T-cell (primary cell): ENCODE data around the gene RPS17. TPM values are rescaled to one million over a fixed set of nuclear protein-coding genes. Genes with fewer than 3 reads are reported as not detected.

Source experiments
- ATAC-seq, 4 experiments: fragments of 200-7000 bp in 3 of 4; fragments of 150-1000 bp in 1 of 4; cut with Tn5 transposase; replicated peaks in 1 of 4; 1 replicate in 3 of 4; 2 replicates in 1 of 4; pipeline ENCODE4 v1.10.0; 2021; ENCODE audit warnings: moderate library complexity in 3 of 4, mild to moderate bottlenecking in 2 of 4, moderate number of reproducible peaks in 1 of 4
- CTCF ChIA-PET, 2 donors: fragments of 300-600 bp; sonication (Branson Sonifier 250); formaldehyde crosslinking; loops; one replicate each; lab custom pipeline; 2022; ENCODE audit warnings: antibody characterized with exemption in 2 of 2; lab: Charles Lee
- POLR2A ChIA-PET, 2 donors: fragments of 300-600 bp; sonication (Branson Sonifier 250); formaldehyde crosslinking; loops; one replicate each; lab custom pipeline; 2022; ENCODE audit warnings: antibody characterized with exemption in 2 of 2; lab: Charles Lee
- DNase-seq, 35 experiments: peaks; one replicate each; pipeline versions ENCODE4 v3.0.0 to v3.0.0-alpha.2; 2013 to 2023
- H3K27ac ChIP-seq: one replicate; pipeline ENCODE4 v1.5.1; 2013; ENCODE audit warnings: low read length
- H3K27me3 ChIP-seq, 2 experiments: replicated peaks in 1 of 2; 1 replicate in 1 of 2; 2 replicates in 1 of 2; pipeline versions ENCODE4 v1.6.1 to v1.7.0; 2013; ENCODE audit warnings: low read length in 1 of 2, mixed read lengths in 1 of 2; ENCODE audit not compliant: control insufficient read depth in 2 of 2, insufficient read depth in 2 of 2; ENCODE audit errors: extremely low read depth in 1 of 2
- H3K36me3 ChIP-seq, 2 donors: 1 replicate in 1 of 2; 2 replicates in 1 of 2; pipeline versions ENCODE4 v1.6.1 to v1.7.0; 2013; ENCODE audit warnings: low read length in 1 of 2; ENCODE audit not compliant: control insufficient read depth in 2 of 2, insufficient read depth in 1 of 2; ENCODE audit errors: extremely low read depth in 1 of 2
- H3K4me1 ChIP-seq, 2 experiments: 1 replicate in 1 of 2; 2 replicates in 1 of 2; pipeline versions ENCODE4 v1.6.1 to v1.7.0; 2013; ENCODE audit warnings: low read length in 2 of 2, mixed read lengths in 1 of 2; ENCODE audit not compliant: insufficient read depth in 2 of 2, control insufficient read depth in 1 of 2; ENCODE audit errors: extremely low read depth in 1 of 2
- H3K4me3 ChIP-seq, 2 donors: 1 replicate in 1 of 2; 2 replicates in 1 of 2; pipeline versions ENCODE4 v1.5.1 to v1.7.0; 2013; ENCODE audit warnings: mild to moderate bottlenecking in 2 of 2, low read length in 1 of 2, moderate library complexity in 1 of 2; ENCODE audit not compliant: control insufficient read depth in 1 of 2; ENCODE audit errors: extremely low read depth in 1 of 2
- H3K9me3 ChIP-seq: 2 replicates; pipeline ENCODE4 v1.7.0; 2013
- H3K27ac Mint-ChIP-seq, 2 donors: one replicate each; pipeline ENCODE4 v1.8.0; 2020 to 2021; ENCODE audit warnings: mild to moderate bottlenecking in 2 of 2, mixed read lengths in 2 of 2
- H3K27me3 Mint-ChIP-seq, 2 donors: one replicate each; pipeline ENCODE4 v1.8.0; 2021 to 2022; ENCODE audit warnings: mixed read lengths in 2 of 2
- H3K36me3 Mint-ChIP-seq: one replicate; pipeline ENCODE4 v1.8.0; 2021; ENCODE audit warnings: mixed read lengths
- H3K4me1 Mint-ChIP-seq, 3 donors: one replicate each; pipeline ENCODE4 v1.8.0; 2020 to 2022; ENCODE audit warnings: mixed read lengths in 3 of 3, mild to moderate bottlenecking in 1 of 3
- H3K4me3 Mint-ChIP-seq, 3 donors: one replicate each; pipeline ENCODE4 v1.8.0; 2020 to 2022; ENCODE audit warnings: mild to moderate bottlenecking in 3 of 3, mixed read lengths in 3 of 3, moderate library complexity in 3 of 3
- H3K9me3 Mint-ChIP-seq, 3 donors: one replicate each; pipeline ENCODE4 v1.8.0; 2020 to 2022; ENCODE audit warnings: mixed read lengths in 3 of 3
- WGBS: methylation state at CpG from one replicate; pipeline ENCODE4 v1.1.5; 2013; ENCODE audit warnings: missing lambda C conversion rate; ENCODE audit not compliant: insufficient coverage; 5-methylcytosine and 5-hydroxymethylcytosine counted together
- total RNA-seq, 35 experiments: library from RNA in 6 of 35; stranded (reverse) in 6 of 35; fragments of 120-200 nt in 1 of 35; gene quantifications; one replicate each; pipeline versions ENCODE4 v1.2.1 to v1.2.4 and lab custom pipeline; 2013 to 2026

Gene RPS17
- total RNA-seq, 5 donors from 2014 or later (not counting 1 experiment from before 2014, with no cell fraction given) = 2,045 to 2,777 (median 2,292) TPM

DNA sequence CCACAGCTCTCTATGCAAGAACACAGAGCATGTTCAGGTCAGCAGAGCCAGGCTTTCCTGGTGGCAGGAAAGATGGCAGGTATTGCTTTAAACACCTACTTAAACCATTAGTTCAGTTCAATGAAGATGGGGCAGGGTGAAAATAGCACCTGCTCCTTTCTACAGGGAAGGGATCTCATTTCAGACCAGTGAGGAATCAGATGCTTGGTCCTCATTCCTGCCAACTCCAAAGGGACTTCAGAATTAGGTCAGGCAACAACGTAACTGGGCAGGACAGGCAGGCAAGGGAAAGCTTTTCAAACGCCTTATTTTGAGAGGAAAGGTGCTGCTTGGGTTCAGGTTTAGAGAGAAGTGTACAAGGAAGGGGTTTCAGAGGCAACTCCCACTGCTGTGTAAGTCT lies 12.6 kb upstream of the RPS17 start:
- Histone ChIP-seq H3K27me3 (peaks cover 4 to 21% of the 10 kb centered on the region in 2 experiments), H3K36me3 (no peaks in the 10 kb centered on the region), H3K9me3 (no peaks in the 10 kb centered on the region), H3K4me3 (no peak overlapping the region), H3K4me1 (no peaks in the 10 kb centered on the region), H3K27ac (no peak overlapping the region)
- Mint-ChIP-seq H3K9me3 (no peaks in the 10 kb centered on the region), H3K27me3 (peaks cover 0 to 2% of the 10 kb centered on the region in 2 donors), H3K4me3 (no peak overlapping the region), H3K27ac (no peak overlapping the region), H3K4me1 (no peaks in the 10 kb centered on the region), H3K36me3 (no peaks in the 10 kb centered on the region)
- POLR2A ChIA-PET = no interaction called here
- ATAC-seq = no peak
- DNase-seq = no peak
- 80% methylated on average over 2 of the region's 2 CpGs for WGBS
- CTCF ChIA-PET = no interaction called here

DNA sequence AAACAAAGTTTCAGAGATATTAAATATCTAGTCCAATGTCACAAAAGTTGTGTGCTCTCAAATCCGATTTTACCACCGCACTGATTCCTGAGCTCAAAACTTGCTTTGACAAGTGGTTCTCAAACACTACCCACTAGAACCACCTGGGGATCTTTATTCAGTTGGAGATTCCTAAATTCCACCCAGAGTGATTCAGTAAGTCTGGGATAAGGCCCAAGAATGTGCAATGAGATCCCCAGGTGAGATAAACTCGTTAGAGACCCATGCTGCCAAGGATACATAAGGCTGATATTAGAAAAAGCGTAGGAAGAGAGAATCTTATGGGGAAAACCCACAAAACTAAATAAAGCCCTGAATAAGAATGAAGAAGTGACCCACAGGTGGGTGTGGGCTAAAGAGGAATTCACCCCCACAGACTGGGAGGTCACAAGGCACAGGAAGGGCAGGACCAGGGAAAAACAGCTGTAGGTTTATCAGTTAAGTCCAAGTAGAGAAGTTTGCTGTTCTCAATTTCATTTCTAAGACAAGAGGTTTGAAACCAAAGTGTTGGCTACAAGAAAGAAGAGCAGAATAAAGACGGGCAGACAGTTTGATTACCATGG lies 11.5 kb upstream of the RPS17 start:
- Histone ChIP-seq H3K27me3 (peaks cover 9 to 21% of the 10 kb centered on the region in 2 experiments), H3K4me1 (no peaks in the 10 kb centered on the region), H3K36me3 (no peaks in the 10 kb centered on the region), H3K27ac (no peak overlapping the region), H3K9me3 (no peaks in the 10 kb centered on the region), H3K4me3 (no peak overlapping the region)
- POLR2A ChIA-PET = no interaction called here
- Mint-ChIP-seq H3K36me3 (no peaks in the 10 kb centered on the region), H3K4me1 (no peaks in the 10 kb centered on the region), H3K27me3 (peaks cover 0 to 2% of the 10 kb centered on the region in 2 donors), H3K4me3 (no peak overlapping the region), H3K27ac (no peak overlapping the region), H3K9me3 (no peaks in the 10 kb centered on the region)
- WGBS = 75% methylated on average over 1 of the region's 5 CpGs
- CTCF ChIA-PET = no interaction called here
- DNase-seq = no peak
- no peak for ATAC-seq

DNA sequence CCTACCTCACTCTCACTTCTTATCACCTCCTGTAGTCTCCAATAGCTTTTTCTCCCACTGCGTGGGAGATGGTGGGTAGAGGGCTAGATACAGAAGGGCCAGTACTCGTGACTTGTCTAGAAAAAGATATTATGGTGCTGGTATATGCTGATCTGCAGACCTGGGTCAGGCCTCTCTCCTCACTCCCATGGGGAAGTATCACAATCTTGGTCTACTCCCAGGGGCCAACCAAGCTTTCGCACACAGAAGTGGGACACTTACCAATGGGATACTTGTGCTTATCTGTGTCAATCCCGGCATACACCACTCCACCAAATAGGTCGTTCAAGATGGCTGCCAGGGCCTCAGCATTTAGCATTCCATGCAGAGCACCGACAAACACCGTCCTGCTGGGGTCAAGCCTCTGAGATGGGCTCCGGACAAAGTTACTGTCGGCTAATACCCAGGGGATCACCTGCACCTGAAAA lies 9.0 kb upstream of the RPS17 start:
- ChIA-PET CTCF (no interaction called here), POLR2A (no interaction called here)
- no peaks in the 10 kb centered on the region for H3K9me3 Mint-ChIP-seq

DNA sequence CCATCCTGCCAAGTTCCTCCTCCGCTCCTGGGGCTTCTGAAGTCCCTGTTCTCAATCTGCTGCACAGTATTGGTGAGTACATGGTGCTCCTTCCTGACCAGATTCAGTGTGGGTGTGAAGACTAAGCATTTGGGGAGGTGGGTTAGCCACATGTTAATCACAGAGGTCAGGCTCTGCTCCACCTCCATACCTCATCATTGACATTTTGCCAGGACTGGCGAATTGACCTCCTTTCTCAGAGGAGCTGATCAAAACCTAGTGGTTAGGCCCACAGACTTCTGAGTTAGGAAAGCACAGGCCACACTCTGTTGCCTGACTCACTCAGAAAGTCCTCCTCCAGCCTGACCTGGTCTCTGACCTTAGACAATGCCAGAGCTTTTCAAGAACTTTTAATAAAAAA lies 8.4 kb upstream of the RPS17 start:
- ATAC-seq (no peak), DNase-seq (no peak)
- Mint-ChIP-seq H3K27ac (no peak overlapping the region), H3K4me3 (no peak overlapping the region), H3K4me1 (no peaks in the 10 kb centered on the region), H3K36me3 (no peaks in the 10 kb centered on the region), H3K27me3 (peaks cover 0 to 2% of the 10 kb centered on the region in 2 donors), H3K9me3 (no peaks in the 10 kb centered on the region)
- H3K27ac ChIP-seq = no peak overlapping the region
- ChIA-PET POLR2A (no interaction called here), CTCF (no interaction called here)
- no peaks in the 10 kb centered on the region for H3K9me3 ChIP-seq
- H3K36me3 ChIP-seq = no peaks in the 10 kb centered on the region
- H3K4me1 ChIP-seq = no peaks in the 10 kb centered on the region
- 38% methylated on average over 1 of the region's 2 CpGs for WGBS
- H3K4me3 ChIP-seq = no peak overlapping the region
- H3K27me3 ChIP-seq = peaks cover 10 to 21% of the 10 kb centered on the region in 2 experiments

More for the DNA sequence above, 9.0 kb upstream of the RPS17 start:
- WGBS = 95% methylated on average over 7 of the region's 9 CpGs
- no peak overlapping the region for H3K4me3 ChIP-seq
- no peak for ATAC-seq
- no peaks in the 10 kb centered on the region for H3K9me3 ChIP-seq
- peaks cover 9 to 21% of the 10 kb centered on the region in 2 experiments for H3K27me3 ChIP-seq
- no peak overlapping the region for H3K27ac Mint-ChIP-seq
- no peaks in the 10 kb centered on the region for H3K36me3 ChIP-seq
- H3K36me3 Mint-ChIP-seq = no peaks in the 10 kb centered on the region
- H3K4me1 ChIP-seq = no peaks in the 10 kb centered on the region
- no peak for DNase-seq
- H3K4me3 Mint-ChIP-seq = no peak overlapping the region
- H3K4me1 Mint-ChIP-seq = no peaks in the 10 kb centered on the region
- no peak overlapping the region for H3K27ac ChIP-seq
- peaks cover 0 to 2% of the 10 kb centered on the region in 2 donors for H3K27me3 Mint-ChIP-seq

DNA sequence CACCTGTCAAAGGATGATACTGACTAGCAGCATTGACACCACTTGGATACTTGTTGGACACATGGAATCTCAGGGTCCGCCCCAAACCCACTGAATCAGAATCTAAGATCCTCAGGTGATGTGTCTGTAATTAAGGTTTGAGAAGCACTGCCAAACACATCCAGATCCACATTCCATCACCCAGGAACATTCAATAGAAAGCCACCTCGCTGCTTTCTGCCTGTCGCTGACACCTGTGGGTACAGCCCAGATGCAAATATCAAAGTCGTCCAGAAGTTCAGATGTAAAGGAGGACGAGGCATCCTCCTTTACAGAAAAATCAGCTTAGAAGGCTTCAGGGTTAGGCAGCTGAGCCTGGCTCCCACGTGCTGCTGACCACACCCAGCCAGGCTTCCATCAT lies 5.2 kb upstream of the RPS17 start:
- H3K27me3 Mint-ChIP-seq = no peaks in the 10 kb centered on the region
- ATAC-seq = no peak
- CTCF ChIA-PET = no interaction called here
- H3K27me3 ChIP-seq = peaks cover 6 to 10% of the 10 kb centered on the region in 2 experiments
- 66% methylated on average over 5 of the region's 6 CpGs for WGBS
- no peak for DNase-seq
- no peaks in the 10 kb centered on the region for H3K36me3 ChIP-seq
- peaks cover 2 to 9% of the 10 kb centered on the region in 2 experiments for H3K4me1 ChIP-seq
- H3K4me3 Mint-ChIP-seq = no peak overlapping the region
- H3K4me1 Mint-ChIP-seq = peaks cover 6 to 11% (median 9%) of the 10 kb centered on the region in 3 donors
- H3K9me3 ChIP-seq = no peaks in the 10 kb centered on the region
- peaks cover 4% of the 10 kb centered on the region for H3K36me3 Mint-ChIP-seq
- H3K4me3 ChIP-seq = no peak overlapping the region
- H3K27ac ChIP-seq = no peak overlapping the region
- H3K27ac Mint-ChIP-seq = no peak overlapping the region
- POLR2A ChIA-PET = interaction anchor here in 1 of 2 donors (0.7 kb wide), 1 partner anchor 1742 kb away, joined by 3 read pairs; no protein-coding TSS in a partner anchor
- H3K9me3 Mint-ChIP-seq = no peaks in the 10 kb centered on the region

DNA sequence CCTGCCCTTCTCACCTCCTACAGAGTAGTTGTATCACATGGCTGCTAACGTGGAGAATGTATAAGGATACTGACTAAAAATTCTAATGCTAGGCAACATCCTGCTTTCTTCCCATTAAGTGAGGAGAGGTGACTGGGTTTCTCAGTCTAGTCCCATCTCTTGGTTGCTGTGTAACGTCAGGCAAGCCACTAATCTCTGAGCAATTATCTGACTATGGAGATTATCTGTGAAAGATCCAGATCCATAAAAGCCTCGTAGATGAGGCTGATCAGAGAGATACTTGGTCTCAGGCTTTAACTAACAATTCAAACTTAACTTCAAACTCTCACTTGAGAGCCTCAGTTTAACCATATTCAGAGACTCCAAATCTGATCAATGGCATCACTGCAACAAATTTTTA lies 4.7 kb upstream of the RPS17 start:
- no peaks in the 10 kb centered on the region for H3K9me3 Mint-ChIP-seq
- POLR2A ChIA-PET = no interaction called here

More for the DNA sequence above, 4.7 kb upstream of the RPS17 start:
- H3K27me3 ChIP-seq = peaks cover 6 to 10% of the 10 kb centered on the region in 2 experiments
- H3K36me3 ChIP-seq = no peaks in the 10 kb centered on the region
- Mint-ChIP-seq H3K27ac (no peak overlapping the region), H3K4me3 (no peak overlapping the region), H3K27me3 (no peaks in the 10 kb centered on the region), H3K4me1 (peaks cover 6 to 11% (median 9%) of the 10 kb centered on the region in 3 donors), H3K36me3 (peaks cover 4% of the 10 kb centered on the region)
- H3K4me1 ChIP-seq = peaks cover 2 to 9% of the 10 kb centered on the region in 2 experiments
- WGBS = 17% methylated on average over 1 of the region's 3 CpGs
- CTCF ChIA-PET = no interaction called here
- H3K4me3 ChIP-seq = no peak overlapping the region
- no peaks in the 10 kb centered on the region for H3K9me3 ChIP-seq
- no peak overlapping the region for H3K27ac ChIP-seq
- DNase-seq (no peak), ATAC-seq (no peak)
